H1 (cell line): ENCODE data around the gene IST1. TPM values are rescaled to one million over a fixed set of nuclear protein-coding genes. Genes with fewer than 3 reads are reported as not detected.

ENCODE experiments used
- CTCF ChIA-PET: fragments of 300-600 bp; sonication (Branson Sonifier 250); formaldehyde crosslinking; loops from one replicate; lab custom pipeline; 2021; ENCODE audit not compliant: partially characterized antibody; lab: Charles Lee
- POLR2A ChIA-PET: fragments of 300-600 bp; sonication (Branson Sonifier 250); formaldehyde crosslinking; loops from one replicate; lab custom pipeline; 2021; ENCODE audit warnings: inconsistent platforms; ENCODE audit not compliant: partially characterized antibody; lab: Charles Lee
- DNase-seq, 2 experiments: peaks; one replicate each; pipeline versions ENCODE4 v3.0.0 to v3.0.0-alpha.2; 2010 to 2022; ENCODE audit warnings: low spot score in 2 of 2, low read depth in 1 of 2, mixed read lengths in 1 of 2
- FAIRE-seq: peaks from 2 replicates; lab custom pipeline; 2011; peaks lifted over from hg19 to GRCh38; lab: Jason Lieb, UNC
- H2AFZ ChIP-seq: 2 replicates; pipeline ENCODE4 v1.8.1; 2012; ENCODE audit warnings: low read length, inconsistent platforms
- H2AK5ac ChIP-seq: 2 replicates; pipeline ENCODE4 v1.6.1; 2013; ENCODE audit warnings: low read depth, low read length
- H2BK120ac ChIP-seq: replicated peaks from 2 replicates; pipeline ENCODE3; 2013; ENCODE audit warnings: low read depth, low read length, inconsistent platforms
- H2BK12ac ChIP-seq: 2 replicates; pipeline ENCODE4 v1.6.1; 2013; ENCODE audit warnings: low read depth, low read length
- H2BK15ac ChIP-seq: 2 replicates; pipeline ENCODE4 v1.6.1; 2013; ENCODE audit warnings: low read length
- H2BK20ac ChIP-seq: 2 replicates; pipeline ENCODE4 v1.6.1; 2013; ENCODE audit warnings: low read length
- H2BK5ac ChIP-seq: 2 replicates; pipeline ENCODE4 v1.6.1; 2013; ENCODE audit warnings: low read depth, low read length
- H3K14ac ChIP-seq: 2 replicates; pipeline ENCODE4 v1.6.1; 2013; ENCODE audit warnings: inconsistent platforms; ENCODE audit not compliant: insufficient read length
- H3K18ac ChIP-seq: 2 replicates; pipeline ENCODE4 v1.6.1; 2013; ENCODE audit warnings: low read length; ENCODE audit errors: extremely low read depth
- H3K23ac ChIP-seq: 2 replicates; pipeline ENCODE4 v1.6.1; 2013; ENCODE audit warnings: inconsistent platforms; ENCODE audit not compliant: insufficient read length
- H3K23me2 ChIP-seq: 2 replicates; pipeline ENCODE4 v1.6.1; 2013; ENCODE audit warnings: low read depth, low read length
- H3K27ac ChIP-seq: 2 replicates; pipeline ENCODE4 v1.6.1; 2011; ENCODE audit warnings: low read depth, low read length, inconsistent platforms
- H3K27me3 ChIP-seq, 4 experiments: replicated peaks in 1 of 4; 1 replicate in 1 of 4; 2 replicates in 3 of 4; pipeline versions ENCODE4 v1.6.1 to v1.8.1; 2011 to 2013; ENCODE audit warnings: low read length in 3 of 4, mild to moderate bottlenecking in 3 of 4, inconsistent platforms in 2 of 4, mixed read lengths in 2 of 4, moderate library complexity in 1 of 4; ENCODE audit not compliant: control insufficient read depth in 3 of 4, insufficient read depth in 3 of 4; ENCODE audit errors: extremely low read depth in 1 of 4
- H3K36me3 ChIP-seq, 4 experiments: 2 replicates each; pipeline versions ENCODE4 v1.6.1 to v1.8.1; 2011 to 2013; ENCODE audit warnings: mild to moderate bottlenecking in 4 of 4, low read length in 3 of 4, moderate library complexity in 2 of 4, control low read depth in 1 of 4, inconsistent platforms in 1 of 4; ENCODE audit not compliant: insufficient read depth in 4 of 4, control insufficient read depth in 2 of 4
- H3K4ac ChIP-seq: replicated peaks from 2 replicates; pipeline ENCODE3; 2013; ENCODE audit warnings: low read length, low read depth, mixed read lengths, inconsistent platforms; ENCODE audit not compliant: insufficient read length
- H3K4me1 ChIP-seq, 4 experiments: replicated peaks in 1 of 4; 1 replicate in 1 of 4; 2 replicates in 3 of 4; pipeline versions ENCODE4 v1.6.1 to v1.8.1; 2011 to 2013; ENCODE audit warnings: low read length in 3 of 4, inconsistent platforms in 2 of 4, mixed read lengths in 1 of 4; ENCODE audit not compliant: insufficient read depth in 4 of 4, control insufficient read depth in 3 of 4
- H3K4me2 ChIP-seq, 2 experiments: 2 replicates each; pipeline versions ENCODE4 v1.6.1 to v1.8.1; 2011 to 2013; ENCODE audit warnings: low read depth in 2 of 2, low read length in 2 of 2, control low read depth in 1 of 2, inconsistent platforms in 1 of 2, mild to moderate bottlenecking in 1 of 2; ENCODE audit not compliant: insufficient read depth in 1 of 2
- H3K4me3 ChIP-seq, 4 experiments: fragments of 200-600, 300-600 bp in 1 of 4; sonication (generic), shearing (Covaris generic), sonication (Bioruptor Twin) in 1 of 4; 2 replicates each; pipeline versions ENCODE4 v1.5.1 to v1.8.1; 2011 to 2016; ENCODE audit warnings: low read length in 4 of 4, low read depth in 3 of 4, control low read depth in 2 of 4, inconsistent platforms in 2 of 4, mild to moderate bottlenecking in 2 of 4, mixed read lengths in 1 of 4, moderate library complexity in 1 of 4; ENCODE audit not compliant: insufficient read depth in 2 of 4; ENCODE audit errors: extremely low read depth in 1 of 4
- H3K56ac ChIP-seq: replicated peaks from 2 replicates; pipeline ENCODE3; 2013; ENCODE audit warnings: low read depth, mild to moderate bottlenecking, mixed read lengths, low read length, inconsistent platforms; ENCODE audit not compliant: insufficient read length
- H3K79me1 ChIP-seq: 2 replicates; pipeline ENCODE4 v1.6.1; 2013; ENCODE audit warnings: low read depth, low read length, control low read depth
- H3K79me2 ChIP-seq, 2 experiments: 2 replicates each; pipeline versions ENCODE4 v1.6.1 to v1.8.1; 2012 to 2013; ENCODE audit warnings: low read length in 2 of 2, mild to moderate bottlenecking in 2 of 2, inconsistent platforms in 1 of 2; ENCODE audit not compliant: insufficient read depth in 2 of 2, control insufficient read depth in 1 of 2
- H3K9ac ChIP-seq, 4 experiments: replicated peaks in 1 of 4; 1 replicate in 1 of 4; 2 replicates in 3 of 4; pipeline versions ENCODE4 v1.6.1 to v1.8.1; 2011 to 2013; ENCODE audit warnings: low read depth in 3 of 4, low read length in 3 of 4, control low read depth in 2 of 4, mild to moderate bottlenecking in 2 of 4, moderate library complexity in 2 of 4, inconsistent platforms in 1 of 4; ENCODE audit errors: extremely low read depth in 1 of 4
- H3K9me3 ChIP-seq, 2 experiments: 2 replicates each; pipeline versions ENCODE4 v1.6.1 to v1.8.1; 2012 to 2013; ENCODE audit warnings: mild to moderate bottlenecking in 2 of 2, moderate library complexity in 2 of 2, control low read depth in 1 of 2, inconsistent platforms in 1 of 2, low read depth in 1 of 2, low read length in 1 of 2, mixed read lengths in 1 of 2; ENCODE audit not compliant: insufficient read depth in 2 of 2
- H4K20me1 ChIP-seq, 2 experiments: replicated peaks in 1 of 2; 2 replicates each; pipeline versions ENCODE3 to v1.8.1; 2011 to 2013; ENCODE audit warnings: inconsistent platforms in 2 of 2, low read length in 2 of 2, mild to moderate bottlenecking in 1 of 2; ENCODE audit not compliant: insufficient read depth in 2 of 2, control insufficient read depth in 1 of 2
- H4K5ac ChIP-seq: 2 replicates; pipeline ENCODE4 v1.6.1; 2013; ENCODE audit warnings: low read length, low read depth, mixed read lengths, inconsistent platforms; ENCODE audit not compliant: insufficient read length
- H4K8ac ChIP-seq: 2 replicates; pipeline ENCODE4 v1.8.0; 2013; ENCODE audit warnings: mild to moderate bottlenecking, moderate library complexity, low read length, inconsistent platforms; ENCODE audit not compliant: insufficient read depth; ENCODE audit errors: extremely low read depth
- H4K91ac ChIP-seq: replicated peaks from 2 replicates; pipeline ENCODE3; 2013; ENCODE audit warnings: low read length, mixed read lengths, inconsistent platforms; ENCODE audit not compliant: insufficient read length
- CEBPB ChIP-seq: IDR thresholded peaks from 2 replicates; pipeline ENCODE4 v1.6.1; 2012; ENCODE audit warnings: low read depth, low read length
- EP300 ChIP-seq, 2 experiments: IDR thresholded peaks; 1 replicate in 1 of 2; 2 replicates in 1 of 2; pipeline ENCODE4 v1.6.1; 2011 to 2012; ENCODE audit warnings: low read depth in 2 of 2, low read length in 2 of 2, mild to moderate bottlenecking in 2 of 2, borderline replicate concordance in 1 of 2, inconsistent platforms in 1 of 2, moderate library complexity in 1 of 2
- HDAC6 ChIP-seq: IDR thresholded peaks from one replicate; pipeline ENCODE4 v1.7.1; 2012; ENCODE audit warnings: low read depth, mild to moderate bottlenecking, inconsistent platforms, low read length, moderate library complexity
- NRF1 ChIP-seq: IDR thresholded peaks from 2 replicates; pipeline ENCODE4 v1.6.1; 2011; ENCODE audit warnings: mild to moderate bottlenecking, low read depth, low read length, improper control_type of control experiment
- WGBS, 2 experiments: shearing (Covaris generic) in 1 of 2; methylation state at CpG; one replicate each; pipeline versions ENCODE4 v1.1.6 to v1.1.7; 2013 to 2015; ENCODE audit warnings: low lambda C conversion rate in 2 of 2, mixed read lengths in 2 of 2, inconsistent platforms in 1 of 2, low coverage in 1 of 2, missing lambda C conversion rate in 1 of 2; ENCODE audit not compliant: insufficient replicate concordance in 2 of 2, insufficient coverage in 1 of 2, insufficient read length in 1 of 2; ENCODE audit errors: extremely low coverage in 1 of 2, missing lambda C conversion rate in 1 of 2; 5-methylcytosine and 5-hydroxymethylcytosine counted together
- polyA plus RNA-seq, 7 experiments: library from polyadenylated mRNA; depleted of rRNA in 3 of 7; stranded (reverse) in 5 of 7; unstranded in 2 of 7; fragments of >200 nt in 5 of 7; fragments of 200-250 nt in 2 of 7; gene quantifications; 1 replicate in 5 of 7; 2 replicates in 1 of 7; 4 replicates in 1 of 7; pipeline versions ENCODE4 v1.2.1 to v1.2.3, GENCODE V29; 2011 to 2013; ENCODE audit warnings: missing spikeins in 2 of 7, mixed read lengths in 2 of 7
- total RNA-seq: library from RNA; stranded (reverse); fragmentation: NEBNext Ultra II Directional; extraction: Animal tissue kit (Norgen Biotek cat#: 25700); gene quantifications from 2 replicates; pipeline ENCODE4 v1.2.1, GENCODE V29; 2021
- TF ChIP-seq, protein P1 (sequence below): IDR thresholded peaks from 2 replicates; pipeline ENCODE4 v1.6.1; 2011; ENCODE audit warnings: low read depth, mild to moderate bottlenecking, low read length; ENCODE audit not compliant: insufficient read depth

Gene IST1
- total and polyA plus RNA-seq, 2 of the 8 experiments (the other 6 are each of a cell fraction or from before 2014, with no cell fraction given): 190 to 248 TPM

DNA sequence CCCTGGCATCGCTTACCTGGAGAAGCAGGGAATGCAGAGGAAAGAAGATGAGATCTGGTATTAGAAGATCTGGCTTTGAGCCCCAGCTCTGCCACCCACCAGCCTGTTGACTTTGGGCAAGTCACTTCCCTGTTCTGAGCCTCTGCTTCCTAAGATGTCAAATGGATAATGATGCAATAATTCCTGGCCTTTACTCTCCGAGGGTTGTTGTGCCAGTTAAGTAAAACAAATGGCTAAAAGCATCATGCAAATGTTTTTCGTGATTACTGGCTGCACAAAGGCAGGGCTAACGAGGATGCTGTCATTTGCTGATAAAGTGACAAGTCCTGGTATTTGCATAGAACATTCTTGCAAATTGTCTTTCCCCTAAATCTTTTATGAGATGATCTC lies 10.1 kb upstream of the IST1 start:
- H3K9ac ChIP-seq: no peak overlapping the region
- no peak overlapping the region; a peak in 1 of 4 replicates for H3K4me2 ChIP-seq
- H3K23me2 ChIP-seq: peaks cover 9% of the 10 kb centered on the region; the same call in 1 of the 2 replicates
- CTCF ChIA-PET: no interaction called here
- no peak overlapping the region for H2AK5ac ChIP-seq
- H3K4me3 ChIP-seq: no peak overlapping the region
- no peak overlapping the region for H3K4ac ChIP-seq
- H3K14ac ChIP-seq: no peak overlapping the region
- H3K4me1 ChIP-seq: peaks cover 6 to 10% (median 7%) of the 10 kb centered on the region in 4 experiments; a peak in 6 of 7 replicates
- H3K79me1 ChIP-seq: no peaks in the 10 kb centered on the region; the same call in 1 of the 2 replicates
- no peak overlapping the region for H3K23ac ChIP-seq
- H4K5ac ChIP-seq: no peak overlapping the region
- no peak overlapping the region for H3K18ac ChIP-seq
- no peak overlapping the region for H4K8ac ChIP-seq
- FAIRE-seq (no peak), DNase-seq (no peak)
- H4K91ac ChIP-seq: no peak overlapping the region
- H2BK5ac ChIP-seq: no peak overlapping the region
- H2BK120ac ChIP-seq: no peak overlapping the region
- no peak overlapping the region for H2BK15ac ChIP-seq
- H3K9me3 ChIP-seq: no peaks in the 10 kb centered on the region
- H2BK12ac ChIP-seq: no peak overlapping the region
- H2AFZ ChIP-seq: 0 out of 2 replicates have a peak overlapping the region, but pooled peaks have one; percentile 64
- H2BK20ac ChIP-seq: no peak overlapping the region
- WGBS, 2 experiments: 83% methylated on average over 4 of the region's 4 CpGs; no CpG with 5 or more reads in 1 of the 2 experiments
- POLR2A ChIA-PET: interaction anchor here (1.1 to 5.4 kb wide), 2 partner anchors 11 to 26 kb away, joined by 3 to 70 read pairs; partner anchors contain the start of gene IST1
- no peak overlapping the region for H3K27ac ChIP-seq
- H3K27me3 ChIP-seq: no peaks in the 10 kb centered on the region
- H3K79me2 ChIP-seq: no peaks in the 10 kb centered on the region
- peaks cover 0 to 10% (median 2%) of the 10 kb centered on the region in 4 experiments; a peak in 3 of 8 replicates for H3K36me3 ChIP-seq
- H4K20me1 ChIP-seq: no peaks in the 10 kb centered on the region
- TF ChIP-seq, protein P1, sequence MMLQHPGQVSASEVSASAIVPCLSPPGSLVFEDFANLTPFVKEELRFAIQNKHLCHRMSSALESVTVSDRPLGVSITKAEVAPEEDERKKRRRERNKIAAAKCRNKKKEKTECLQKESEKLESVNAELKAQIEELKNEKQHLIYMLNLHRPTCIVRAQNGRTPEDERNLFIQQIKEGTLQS: no peak
- TF ChIP-seq CEBPB (peak; percentile 47; the same call in 1 of the 2 replicates), HDAC6 (no peak), NRF1 (no peak), EP300 (IDR thresholded peaks at IDR 0.05; ENCODE audit: borderline replicate concordance in 1 of 2, low read depth in 2 of 2, low read length in 2 of 2) (no peak)
- no peak overlapping the region for H3K56ac ChIP-seq
